Measurements from ENCODE around the gene CLIC6.
A peak's percentile ranks its signal among the peaks of the same experiment; 100 is the strongest.
"Not testable (repeated sequence)": the region's sequence is repeated elsewhere in the genome, so short reads cannot be mapped to it uniquely, and the experiment has no call there.

Gene CLIC6

GRCh38 chr21:34653522-34653921 is 15.3 kb upstream of the CLIC6 start:
- no peak for DNase-seq

- DNase-seq: no peak
These were observed 6.9 kb upstream of the CLIC6 start for GRCh38 chr21:34661848-34662247.

- no peak for DNase-seq
These were observed 1.0 kb upstream of the CLIC6 start for GRCh38 chr21:34667761-34668160.

- no peak for DNase-seq
These were observed 520 bp downstream of the CLIC6 start for GRCh38 chr21:34669149-34669879.

- not testable (repeated sequence) for DNase-seq
These were observed 1.1 kb downstream of the CLIC6 start for GRCh38 chr21:34669880-34670219.

GRCh38 chr21:34670220-34670961 is 1.6 kb downstream of the CLIC6 start:
- no peak for DNase-seq

GRCh38 chr21:34670962-34671348 is 2.2 kb downstream of the CLIC6 start:
- DNase-seq: no peak

- no peak for DNase-seq
These were observed 2.7 kb downstream of the CLIC6 start for GRCh38 chr21:34671462-34671861.

- DNase-seq: no peak
These were observed 3.1 kb downstream of the CLIC6 start for GRCh38 chr21:34671891-34672290.

- no peak for DNase-seq
These were observed 4.2 kb downstream of the CLIC6 start for GRCh38 chr21:34673006-34673405.

- DNase-seq: no peak
These were observed 5.7 kb downstream of the CLIC6 start for GRCh38 chr21:34674468-34674867.

- DNase-seq: no peak
These were observed 7.1 kb downstream of the CLIC6 start for GRCh38 chr21:34675871-34676270.

GRCh38 chr21:34679051-34679450 is 10.3 kb downstream of the CLIC6 start:
- DNase-seq: no peak

GRCh38 chr21:34684174-34684876 is 15.5 kb downstream of the CLIC6 start:
- DNase-seq: no peak

- DNase-seq: no peak
These were observed 18.3 kb downstream of the CLIC6 start for GRCh38 chr21:34687065-34687464.

GRCh38 chr21:34687745-34688144 is 19.0 kb downstream of the CLIC6 start:
- no peak for DNase-seq

- peak; percentile 4 for DNase-seq
These were observed 19.4 kb downstream of the CLIC6 start for GRCh38 chr21:34688145-34688544.

GRCh38 chr21:34688715-34689114 is 19.9 kb downstream of the CLIC6 start:
- DNase-seq: no peak

GRCh38 chr21:34690041-34690792 is 21.4 kb downstream of the CLIC6 start:
- DNase-seq: no peak

GRCh38 chr21:34690793-34691175 is 22.0 kb downstream of the CLIC6 start:
- no peak for DNase-seq

- no peak for DNase-seq
These were observed 22.7 kb downstream of the CLIC6 start for GRCh38 chr21:34691390-34692032.

GRCh38 chr21:34692458-34693020 is 23.7 kb downstream of the CLIC6 start:
- DNase-seq: no peak
